Esophagus muscularis mucosa (tissue), 4 donors: Measurements from ENCODE around the gene SFT2D3. TPM values are rescaled to one million over a fixed set of nuclear protein-coding genes. Genes with fewer than 3 reads are reported as not detected.

Experiments
- DNase-seq: peaks from one replicate; pipeline ENCODE4 v3.0.0-alpha.2; 2017; ENCODE audit errors: extremely low spot score
- H3K27ac ChIP-seq, 4 donors: fragments of 200-600 bp; sonication (generic); replicated peaks in 1 of 4; 1 replicate in 3 of 4; 2 replicates in 1 of 4; pipeline ENCODE4 v1.5.1; 2016 to 2019; ENCODE audit warnings: mild to moderate bottlenecking in 1 of 4
- H3K27me3 ChIP-seq, 4 donors: fragments of 200-600 bp; sonication (generic); one replicate each; pipeline versions ENCODE4 v1.5.1 to v1.6.0; 2016 to 2019
- H3K36me3 ChIP-seq, 4 donors: fragments of 200-600 bp; sonication (generic); one replicate each; pipeline ENCODE4 v1.5.1; 2016 to 2019
- H3K4me1 ChIP-seq, 4 donors: fragments of 200-600 bp; sonication (generic); one replicate each; pipeline ENCODE4 v1.5.1; 2016 to 2019
- H3K4me3 ChIP-seq, 4 donors: fragments of 200-600 bp; sonication (generic); 1 replicate in 2 of 4; 2 replicates in 2 of 4; pipeline ENCODE4 v1.5.1; 2016 to 2019; ENCODE audit warnings: mild to moderate bottlenecking in 4 of 4, moderate library complexity in 1 of 4
- H3K9me3 ChIP-seq, 4 donors: fragments of 200-600 bp; sonication (generic); 1 replicate in 3 of 4; 2 replicates in 1 of 4; pipeline ENCODE4 v1.5.1; 2016 to 2019
- EP300 ChIP-seq: sonication (generic); formaldehyde crosslinking; IDR thresholded peaks from one replicate; pipeline ENCODE4 v1.6.1; 2017; ENCODE audit warnings: antibody characterized with exemption
- POLR2A ChIP-seq: fragments of 450-650 bp; IDR thresholded peaks from one replicate; pipeline ENCODE4 v1.6.1; 2017; ENCODE audit warnings: antibody characterized with exemption, moderate library complexity, mild to moderate bottlenecking, low read depth
- POLR2AphosphoS5 ChIP-seq, 2 donors: sonication (generic); formaldehyde crosslinking; IDR thresholded peaks; one replicate each; pipeline ENCODE4 v1.6.1; 2017; ENCODE audit warnings: antibody characterized with exemption in 2 of 2
- WGBS: methylation state at CpG from one replicate; pipeline ENCODE4 v1.1.5; 2018; 5-methylcytosine and 5-hydroxymethylcytosine counted together
- intact Hi-C: fragments of 100-400 bp; cut with DNase I; formaldehyde crosslinking; loops from one replicate; pipeline ENCODE4 v1.15.1; 2023
- total RNA-seq, 4 donors: library from RNA; depleted of rRNA; stranded (reverse); fragments of >200 nt; gene quantifications; one replicate each; pipeline versions ENCODE4 v1.1.0 to v1.2.1, GENCODE V29; 2016
- TF ChIP-seq, protein P1 (sequence below), 3 experiments: fragments of 200-600 bp in 2 of 3; fragments of 450-650 bp in 1 of 3; sonication (generic) in 2 of 3; IDR thresholded peaks; one replicate each; pipeline ENCODE4 v1.5.1; 2017 to 2019; ENCODE audit warnings: antibody characterized with exemption in 3 of 3, mild to moderate bottlenecking in 2 of 3, moderate library complexity in 1 of 3

The SFT2D3 gene
- total RNA-seq, 4 donors from 2014 or later, result 5.8 to 11.8 (median 9.4) TPM

DNA sequence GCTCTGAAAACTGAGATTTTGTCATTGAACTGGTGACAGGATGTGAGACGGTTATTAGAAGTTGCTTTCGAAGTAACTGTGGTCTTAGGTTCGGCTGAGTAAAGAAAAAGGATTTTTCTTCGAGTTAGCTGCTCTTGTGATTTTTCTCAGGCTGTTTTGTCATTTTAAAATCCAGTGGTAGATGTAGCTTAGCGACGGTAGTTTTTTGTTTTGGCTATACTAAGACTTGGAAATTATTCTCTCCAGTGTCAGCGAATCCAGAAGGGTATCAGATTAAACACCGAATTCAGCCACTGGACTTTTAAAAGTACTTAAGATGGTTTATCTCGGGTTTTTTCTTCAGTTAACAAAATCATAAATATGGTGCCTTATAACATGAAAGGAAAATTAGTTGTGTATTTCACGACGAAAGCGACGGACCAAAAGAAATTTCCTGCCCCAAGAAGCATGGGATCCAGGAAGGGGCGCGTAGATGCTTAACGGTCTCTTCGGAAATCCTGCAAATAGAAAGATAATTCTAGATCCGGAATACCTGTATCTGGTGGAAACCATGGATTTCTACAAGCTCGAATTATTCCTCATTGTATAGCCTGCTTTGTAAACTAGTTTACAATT, 1.2 kb downstream of the SFT2D3 start:
- WGBS, result 61% methylated on average over 19 of the region's 19 CpGs
- H3K4me1 ChIP-seq, result peaks cover 36 to 47% (median 42%) of the 10 kb centered on the region in 4 donors
- no peaks in the 10 kb centered on the region for H3K27me3 ChIP-seq
- peak overlapping the region; percentile 79 to 95 (median 82) for H3K4me3 ChIP-seq
- TF ChIP-seq POLR2AphosphoS5 (IDR thresholded peaks at IDR 0.05) (no peak), EP300 (no peak), POLR2A (no peak)
- TF ChIP-seq, protein P1, sequence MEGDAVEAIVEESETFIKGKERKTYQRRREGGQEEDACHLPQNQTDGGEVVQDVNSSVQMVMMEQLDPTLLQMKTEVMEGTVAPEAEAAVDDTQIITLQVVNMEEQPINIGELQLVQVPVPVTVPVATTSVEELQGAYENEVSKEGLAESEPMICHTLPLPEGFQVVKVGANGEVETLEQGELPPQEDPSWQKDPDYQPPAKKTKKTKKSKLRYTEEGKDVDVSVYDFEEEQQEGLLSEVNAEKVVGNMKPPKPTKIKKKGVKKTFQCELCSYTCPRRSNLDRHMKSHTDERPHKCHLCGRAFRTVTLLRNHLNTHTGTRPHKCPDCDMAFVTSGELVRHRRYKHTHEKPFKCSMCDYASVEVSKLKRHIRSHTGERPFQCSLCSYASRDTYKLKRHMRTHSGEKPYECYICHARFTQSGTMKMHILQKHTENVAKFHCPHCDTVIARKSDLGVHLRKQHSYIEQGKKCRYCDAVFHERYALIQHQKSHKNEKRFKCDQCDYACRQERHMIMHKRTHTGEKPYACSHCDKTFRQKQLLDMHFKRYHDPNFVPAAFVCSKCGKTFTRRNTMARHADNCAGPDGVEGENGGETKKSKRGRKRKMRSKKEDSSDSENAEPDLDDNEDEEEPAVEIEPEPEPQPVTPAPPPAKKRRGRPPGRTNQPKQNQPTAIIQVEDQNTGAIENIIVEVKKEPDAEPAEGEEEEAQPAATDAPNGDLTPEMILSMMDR (IDR thresholded peaks at IDR 0.05), result no peak
- no peak for DNase-seq
- peak overlapping the region; percentile 91 to 98 (median 97) for H3K27ac ChIP-seq
- H3K9me3 ChIP-seq, result no peaks in the 10 kb centered on the region
- intact Hi-C loops, result loop anchor here (5.0 kb wide), 1 partner anchor 105 kb away; no protein-coding TSS in a partner anchor
- peaks cover 2 to 23% (median 16%) of the 10 kb centered on the region in 4 donors for H3K36me3 ChIP-seq

DNA sequence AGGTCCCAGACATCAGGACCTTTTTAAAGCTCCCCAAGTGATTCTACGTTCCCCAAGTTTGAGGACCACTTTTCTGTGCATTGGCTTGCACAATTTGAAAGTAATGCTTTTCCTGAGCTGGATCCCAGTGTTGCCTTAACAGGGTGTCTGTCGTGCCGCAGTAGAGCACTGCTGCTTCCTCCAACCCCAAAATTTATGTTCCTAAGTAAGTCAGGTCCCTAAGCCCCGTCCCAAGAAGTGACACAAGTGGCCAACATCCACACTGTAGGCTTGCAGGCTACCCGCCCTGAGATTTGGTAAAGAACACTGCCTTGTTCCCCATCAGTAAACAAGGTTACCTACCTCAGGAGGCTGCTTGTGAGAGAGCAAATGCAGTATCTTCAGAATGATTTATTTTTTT, 2.0 kb downstream of the SFT2D3 start:
- DNase-seq, result no peak
- no peak overlapping the region for H3K4me3 ChIP-seq
- TF ChIP-seq POLR2AphosphoS5 (IDR thresholded peaks at IDR 0.05) (no peak), EP300 (no peak), POLR2A (no peak)
- TF ChIP-seq, protein P1 (IDR thresholded peaks at IDR 0.05), result no peak
- H3K4me1 ChIP-seq, result peaks cover 40 to 51% (median 42%) of the 10 kb centered on the region in 4 donors
- WGBS, result 94% methylated on average over 5 of the region's 5 CpGs
- H3K9me3 ChIP-seq, result no peaks in the 10 kb centered on the region
- no peaks in the 10 kb centered on the region for H3K27me3 ChIP-seq
- intact Hi-C loops, result loop anchor here (5.0 kb wide), 1 partner anchor 104 kb away; no protein-coding TSS in a partner anchor
- peaks cover 10 to 31% (median 24%) of the 10 kb centered on the region in 4 donors for H3K36me3 ChIP-seq
- H3K27ac ChIP-seq, result no peak overlapping the region

DNA sequence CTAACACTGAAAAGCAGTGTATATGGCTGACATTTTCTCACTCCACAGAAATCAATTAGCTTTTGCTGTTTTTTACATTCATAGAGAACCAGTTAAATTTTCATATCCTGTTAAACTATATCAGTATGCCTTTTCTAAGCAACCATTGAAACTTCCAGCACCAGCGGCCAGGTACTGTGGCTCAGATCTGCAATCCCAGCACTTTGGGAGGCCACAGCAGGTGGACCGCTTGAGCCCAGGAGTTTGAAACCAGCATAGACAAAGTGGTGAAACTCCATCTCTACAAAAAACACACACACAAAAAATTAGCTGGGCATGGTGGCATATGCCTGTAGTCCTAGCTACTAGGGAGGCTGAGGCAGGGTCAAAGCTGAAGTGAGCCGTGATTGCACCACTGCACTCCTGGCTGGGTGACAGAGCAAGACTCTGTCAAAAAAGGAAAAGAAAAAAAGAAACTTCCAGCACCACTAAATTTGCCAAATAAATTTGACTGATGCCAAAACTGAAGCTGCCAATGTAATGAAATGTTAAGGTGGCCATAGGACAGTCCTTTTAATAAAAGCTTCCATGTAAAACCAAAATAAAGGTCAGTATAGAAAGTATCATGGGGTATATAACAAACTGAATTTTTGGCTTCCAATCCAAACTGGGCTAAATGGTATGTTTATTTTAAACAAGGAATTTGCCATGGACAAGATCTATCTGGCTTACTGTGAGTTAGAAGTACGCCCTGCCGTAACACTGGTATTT, 3.5 kb downstream of the SFT2D3 start:
- peaks cover 23 to 46% (median 39%) of the 10 kb centered on the region in 4 donors for H3K36me3 ChIP-seq
- peaks cover 40 to 55% (median 42%) of the 10 kb centered on the region in 4 donors for H3K4me1 ChIP-seq
- no peaks in the 10 kb centered on the region for H3K27me3 ChIP-seq
- H3K27ac ChIP-seq, result peak overlapping the region in 1 of 4 donors; percentile 16
- intact Hi-C loops, result loop anchor here (5.0 kb wide), 1 partner anchor 102 kb away; no protein-coding TSS in a partner anchor
- 68% methylated on average over 5 of the region's 5 CpGs for WGBS
- H3K9me3 ChIP-seq, result no peaks in the 10 kb centered on the region
- no peak for DNase-seq
- no peak for TF ChIP-seq EP300
- TF ChIP-seq POLR2AphosphoS5 (IDR thresholded peaks at IDR 0.05), result no peak
- TF ChIP-seq, protein P1 (IDR thresholded peaks at IDR 0.05), result no peak
- no peak for TF ChIP-seq POLR2A
- no peak overlapping the region for H3K4me3 ChIP-seq

DNA sequence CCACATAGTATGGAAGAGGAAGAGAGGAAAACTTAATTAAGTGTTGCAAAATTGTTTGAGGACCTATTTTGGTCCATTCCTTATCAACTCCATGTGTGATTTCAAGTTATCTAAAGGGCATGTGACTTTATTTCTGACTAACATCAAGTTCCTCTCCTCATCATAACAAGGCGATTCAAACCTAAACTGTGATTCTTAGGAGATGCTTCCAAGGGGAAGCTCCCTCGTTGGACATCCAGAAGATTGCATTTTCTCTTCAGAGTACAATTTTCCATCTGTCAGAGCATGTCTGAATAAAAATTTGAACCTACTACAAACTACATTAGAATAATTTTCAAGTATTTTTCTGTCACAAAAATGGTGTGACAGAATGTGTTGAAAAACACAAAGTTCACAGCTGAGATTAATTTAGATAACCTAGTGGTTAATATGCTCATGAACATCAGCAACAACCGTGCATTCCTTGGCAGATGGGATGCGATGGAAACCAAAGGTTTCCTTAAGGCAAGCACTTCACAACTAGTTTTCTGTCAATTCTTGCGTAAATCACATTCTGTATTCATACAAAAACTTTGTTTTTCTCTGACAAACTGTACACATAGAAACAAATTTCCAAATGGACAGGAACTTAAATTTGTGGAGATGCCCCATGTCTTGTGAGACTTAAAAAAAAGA, 4.2 kb downstream of the SFT2D3 start:
- Histone ChIP-seq H3K9me3 (no peaks in the 10 kb centered on the region), H3K4me1 (peaks cover 36 to 51% (median 39%) of the 10 kb centered on the region in 4 donors), H3K4me3 (no peak overlapping the region), H3K36me3 (peaks cover 24 to 53% (median 46%) of the 10 kb centered on the region in 4 donors), H3K27me3 (no peaks in the 10 kb centered on the region), H3K27ac (peak overlapping the region in 2 of 4 donors; percentile 16 to 23)
- no peak for DNase-seq
- intact Hi-C loops, result no loop called here
- 77% methylated on average over 5 of the region's 5 CpGs for WGBS
- TF ChIP-seq EP300 (no peak), POLR2AphosphoS5 (IDR thresholded peaks at IDR 0.05) (peak in 1 of 2 donors; percentile 27), POLR2A (no peak)
- TF ChIP-seq, protein P1 (IDR thresholded peaks at IDR 0.05), result no peak
